ENCODE measurements around the gene SCYGR8. TPM values are rescaled to one million over a fixed set of nuclear protein-coding genes. Genes with fewer than 3 reads are reported as not detected.

Gene SCYGR8
- total RNA-seq: not detected in 2 replicates

GRCh38 chr2:227745594-227745993 is at the start of gene SCYGR8:
Gene SCYGR8 (plus strand): TSS chr2:227745894. CDS start chr2:227745894, 0 bp downstream.

GRCh38 chr2:227717687-227718567 is 27.8 kb upstream of the SCYGR8 start, which contains the start of gene SLC19A3:
Gene SLC19A3 (minus strand): TSS chr2:227718028. CDS start chr2:227702318, 15,710 bp downstream.

GRCh38 chr2:227724394-227725039 is 21.2 kb upstream of the SCYGR8 start, which contains the start of gene SCYGR6:
Gene SCYGR6 (minus strand): TSS chr2:227724757. CDS start chr2:227724757, 0 bp downstream.

DNA sequence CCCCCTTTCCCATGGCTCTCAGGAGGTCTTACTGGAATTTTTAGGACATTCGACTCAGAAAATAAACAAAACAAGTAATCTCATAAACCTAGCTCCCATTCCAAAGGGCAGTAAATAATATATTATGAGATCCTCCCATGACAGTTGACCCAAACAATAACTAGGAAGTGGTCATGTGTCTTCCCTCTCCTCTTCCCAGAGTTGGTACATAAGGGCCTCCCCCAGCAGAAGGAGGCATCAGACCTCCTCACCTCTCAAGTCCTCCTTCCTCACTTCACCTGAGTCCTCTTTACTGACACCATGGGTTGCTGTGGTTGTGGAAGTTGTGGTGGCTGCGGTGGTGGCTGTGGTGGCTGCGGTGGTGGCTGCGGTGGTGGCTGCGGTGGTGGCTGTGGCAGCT is 17.7 kb upstream of the SCYGR8 start, which contains the start of gene SCYGR7:
Gene SCYGR7 (plus strand): TSS at position 301 of the 400 bp plus-strand sequence. CDS start 0 bp downstream, at position 301.

Small RNA genes within 50 kb of the gene (small RNA-seq; reads per million reads assigned to genes)
- not detected for gene RNA5SP121
- gene SNRPGP8: not detected

Other genes with a start within 250 kb of the SCYGR8 start
- not detected in 2 replicates for gene SCYGR2, start 147.0 kb upstream of the SCYGR8 start, total RNA-seq
- gene SCYGR3, start 131.1 kb upstream of the SCYGR8 start, total RNA-seq: not detected in 2 replicates
- gene SCYGR4, start 128.4 kb upstream of the SCYGR8 start, total RNA-seq: not detected in 2 replicates
- not detected in 2 replicates for gene SCYGR5, start 79.1 kb upstream of the SCYGR8 start, total RNA-seq
- 1.4 and 1.8 TPM in 2 replicates for gene SLC19A3, start 27.9 kb upstream of the SCYGR8 start, total RNA-seq
- not detected in 2 replicates for gene SCYGR6, start 21.1 kb upstream of the SCYGR8 start, total RNA-seq
- not detected in 2 replicates for gene SCYGR7, start 17.6 kb upstream of the SCYGR8 start, total RNA-seq
- gene CCL20, start 67.9 kb downstream of the SCYGR8 start, total RNA-seq: 1.1 and 1.2 TPM in 2 replicates
- 2.0 and 5.5 TPM in 2 replicates for gene DAW1, start 125.7 kb downstream of the SCYGR8 start, total RNA-seq

All from subcutaneous preadipocyte (primary cell).